HUES64 (cell line): Measurements from ENCODE around the gene BTF3.
"Not testable (repeated sequence)": the region's sequence is repeated elsewhere in the genome, so short reads cannot be mapped to it uniquely, and the experiment has no call there.

ENCODE experiments used
- H3K27ac ChIP-seq: 2 replicates; pipeline ENCODE4 v1.7.0; 2013; ENCODE audit warnings: low read depth, low read length, inconsistent platforms
- H3K27me3 ChIP-seq: 2 replicates; pipeline ENCODE4 v1.6.1; 2013; ENCODE audit warnings: mild to moderate bottlenecking, low read length; ENCODE audit not compliant: insufficient read depth
- H3K36me3 ChIP-seq: 2 replicates; pipeline ENCODE4 v1.6.1; 2013; ENCODE audit warnings: mild to moderate bottlenecking, low read length; ENCODE audit not compliant: insufficient read depth
- H3K4me1 ChIP-seq: 2 replicates; pipeline ENCODE4 v1.6.1; 2013; ENCODE audit warnings: mild to moderate bottlenecking, low read length, moderate library complexity; ENCODE audit not compliant: insufficient read depth
- H3K4me3 ChIP-seq: 2 replicates; pipeline ENCODE4 v1.5.1; 2013; ENCODE audit warnings: mild to moderate bottlenecking, low read length, moderate library complexity
- H3K9ac ChIP-seq: 2 replicates; pipeline ENCODE4 v1.6.1; 2013; ENCODE audit warnings: mild to moderate bottlenecking, low read depth, low read length
- H3K9me3 ChIP-seq: 2 replicates; pipeline ENCODE4 v1.6.1; 2013; ENCODE audit warnings: low read depth, low read length; ENCODE audit not compliant: insufficient read depth
- WGBS: fragments of 150-250, 120-280 bp; methylation state at CpG from one replicate; pipeline ENCODE4 v1.1.7; 2013; ENCODE audit warnings: missing lambda C conversion rate; 5-methylcytosine and 5-hydroxymethylcytosine counted together

Gene BTF3

GRCh38 chr5:73499756-73500155, 1.5 kb downstream of the BTF3 start:
- Histone ChIP-seq H3K9ac (peak overlapping the region; percentile 96), H3K27ac (no peak overlapping the region), H3K36me3 (peaks cover 56% of the 10 kb centered on the region), H3K4me3 (peak overlapping the region; percentile 79), H3K9me3 (no peaks in the 10 kb centered on the region), H3K27me3 (no peaks in the 10 kb centered on the region), H3K4me1 (peaks cover 31% of the 10 kb centered on the region)
- 100% methylated on average over 1 of the region's 2 CpGs for WGBS

GRCh38 chr5:73501406-73501805, 3.2 kb downstream of the BTF3 start:
- no peaks in the 10 kb centered on the region for H3K27me3 ChIP-seq
- peaks cover 73% of the 10 kb centered on the region for H3K36me3 ChIP-seq
- no peak overlapping the region for H3K9ac ChIP-seq
- H3K9me3 ChIP-seq = no peaks in the 10 kb centered on the region
- H3K4me3 ChIP-seq = no peak overlapping the region
- H3K4me1 ChIP-seq = peaks cover 36% of the 10 kb centered on the region
- WGBS = 98% methylated on average over 2 of the region's 2 CpGs
- no peak overlapping the region for H3K27ac ChIP-seq

DNA sequence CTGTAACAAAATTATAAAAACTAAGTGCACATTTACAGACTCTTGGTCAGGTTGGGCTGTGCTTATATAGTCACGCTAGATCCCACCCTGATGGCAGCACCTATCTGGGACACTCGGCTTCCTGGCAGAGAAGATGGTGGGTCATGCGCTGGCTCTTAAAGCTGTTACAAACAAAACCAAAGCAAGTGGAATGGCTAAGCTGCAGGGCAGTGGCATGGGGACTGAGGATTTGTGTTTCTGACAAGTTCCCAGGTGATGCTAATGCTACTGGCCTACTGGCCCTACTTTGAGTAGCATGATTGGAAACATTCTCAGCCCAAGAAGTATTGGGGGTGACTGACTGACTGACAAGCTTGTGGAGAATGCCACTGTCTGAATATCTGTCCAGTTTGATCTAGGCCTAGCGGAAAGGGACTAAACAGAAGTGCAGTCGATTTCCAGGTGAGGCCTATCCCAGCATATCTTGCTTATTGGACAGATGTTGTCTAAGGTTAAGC, 8.3 kb downstream of the BTF3 start:
- H3K9me3 ChIP-seq = no peaks in the 10 kb centered on the region
- 93% methylated on average over 5 of the region's 5 CpGs for WGBS
- H3K9ac ChIP-seq = no peak overlapping the region
- no peaks in the 10 kb centered on the region for H3K27me3 ChIP-seq
- peaks cover 54% of the 10 kb centered on the region for H3K36me3 ChIP-seq
- H3K4me1 ChIP-seq = peaks cover 9% of the 10 kb centered on the region; the same call in 1 of the 2 replicates
- H3K27ac ChIP-seq = no peak overlapping the region; the same call in 1 of the 2 replicates
- no peak overlapping the region for H3K4me3 ChIP-seq

GRCh38 chr5:73507062-73507461, 8.8 kb downstream of the BTF3 start:
- Histone ChIP-seq H3K36me3 (peaks cover 48% of the 10 kb centered on the region), H3K27ac (no peak overlapping the region), H3K4me3 (no peak overlapping the region), H3K4me1 (peaks cover 9% of the 10 kb centered on the region; the same call in 1 of the 2 replicates), H3K27me3 (no peaks in the 10 kb centered on the region), H3K9me3 (no peaks in the 10 kb centered on the region), H3K9ac (no peak overlapping the region)
- WGBS = 89% methylated on average over 2 of the region's 2 CpGs

DNA sequence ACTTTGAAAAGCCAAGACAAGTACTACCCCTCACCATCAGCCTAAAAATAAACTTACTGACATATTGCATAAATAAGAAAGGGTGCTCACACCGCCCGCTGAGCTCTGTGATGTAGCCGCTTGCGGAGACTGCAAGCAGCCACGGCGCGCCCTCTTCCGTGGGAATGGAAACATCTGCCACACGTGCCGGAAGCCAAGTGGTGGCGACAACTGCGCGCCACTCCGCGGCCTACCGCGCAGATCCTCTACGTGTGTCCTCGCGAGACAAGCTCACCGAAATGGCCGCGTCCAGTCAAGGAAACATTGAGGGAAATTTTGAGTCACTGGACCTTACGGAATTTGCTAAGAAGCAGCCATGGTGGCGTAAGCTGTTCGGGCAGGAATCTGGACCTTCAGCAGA, 10.3 kb downstream of the BTF3 start:
- H3K36me3 ChIP-seq = peaks cover 34% of the 10 kb centered on the region
- WGBS = 96% methylated on average over 26 of the region's 26 CpGs
- H3K27ac ChIP-seq, H3K4me3 ChIP-seq, H3K27me3 ChIP-seq, H3K9me3 ChIP-seq, H3K9ac ChIP-seq, H3K4me1 ChIP-seq: not testable (repeated sequence)

- Histone ChIP-seq H3K4me3 (no peak overlapping the region), H3K4me1 (0 out of 2 replicates have a peak, but pooled peaks cover 4% of the 10 kb centered on the region), H3K27me3 (no peaks in the 10 kb centered on the region), H3K36me3 (no peaks in the 10 kb centered on the region), H3K9me3 (no peaks in the 10 kb centered on the region), H3K9ac (no peak overlapping the region), H3K27ac (no peak overlapping the region)
- WGBS = 95% methylated on average over 3 of the region's 3 CpGs
Observed at GRCh38 chr5:73513996-73514395, 15.8 kb downstream of the BTF3 start.

- Histone ChIP-seq H3K9ac (no peak overlapping the region), H3K4me1 (0 out of 2 replicates have a peak, but pooled peaks cover 4% of the 10 kb centered on the region), H3K9me3 (no peaks in the 10 kb centered on the region), H3K27ac (no peak overlapping the region), H3K27me3 (no peaks in the 10 kb centered on the region), H3K36me3 (no peaks in the 10 kb centered on the region), H3K4me3 (no peak overlapping the region)
- WGBS = 79% methylated on average over 2 of the region's 2 CpGs
Observed at GRCh38 chr5:73514418-73514817, 16.2 kb downstream of the BTF3 start.

- Histone ChIP-seq H3K9me3 (no peaks in the 10 kb centered on the region), H3K36me3 (no peaks in the 10 kb centered on the region), H3K27ac (no peak overlapping the region), H3K27me3 (no peaks in the 10 kb centered on the region), H3K4me3 (no peak overlapping the region), H3K4me1 (0 out of 2 replicates have a peak, but pooled peaks cover 4% of the 10 kb centered on the region), H3K9ac (no peak overlapping the region)
- WGBS = 95% methylated on average over 3 of the region's 4 CpGs
Observed at GRCh38 chr5:73515232-73515631, 17.0 kb downstream of the BTF3 start.

GRCh38 chr5:73519531-73520283, 21.5 kb downstream of the BTF3 start:
- 29% methylated on average over 16 of the region's 16 CpGs for WGBS

GRCh38 chr5:73522989-73523388, 24.7 kb downstream of the BTF3 start:
- Histone ChIP-seq H3K4me1 (no peaks in the 10 kb centered on the region; the same call in 1 of the 2 replicates), H3K4me3 (no peak overlapping the region), H3K9ac (no peak overlapping the region), H3K27me3 (no peaks in the 10 kb centered on the region), H3K36me3 (no peaks in the 10 kb centered on the region), H3K27ac (no peak overlapping the region), H3K9me3 (no peaks in the 10 kb centered on the region)
- WGBS = 94% methylated on average over 7 of the region's 7 CpGs

More at GRCh38 chr5:73519531-73520283, 21.5 kb downstream of the BTF3 start:
- Histone ChIP-seq H3K36me3 (no peaks in the 10 kb centered on the region), H3K4me1 (0 out of 2 replicates have a peak, but pooled peaks cover 4% of the 10 kb centered on the region), H3K9ac (no peak overlapping the region), H3K27ac (no peak overlapping the region), H3K27me3 (no peaks in the 10 kb centered on the region), H3K4me3 (no peak overlapping the region), H3K9me3 (no peaks in the 10 kb centered on the region)

- H3K4me3 ChIP-seq = no peak overlapping the region
- no peaks in the 10 kb centered on the region for H3K27me3 ChIP-seq
- no peaks in the 10 kb centered on the region for H3K36me3 ChIP-seq
- no peak overlapping the region for H3K9ac ChIP-seq
- WGBS = 91% methylated on average over 1 of the region's 1 CpG
- H3K27ac ChIP-seq = no peak overlapping the region
- H3K9me3 ChIP-seq = no peaks in the 10 kb centered on the region
- peaks cover 9% of the 10 kb centered on the region for H3K4me1 ChIP-seq
Observed at GRCh38 chr5:73523861-73524260, 25.6 kb downstream of the BTF3 start.
